ENCODE measurements around the gene GNB3.
A peak's percentile ranks its signal among the peaks of the same experiment; 100 is the strongest.
"Not testable (repeated sequence)": the region's sequence is repeated elsewhere in the genome, so short reads cannot be mapped to it uniquely, and the experiment has no call there.

GNB3 gene

DNA sequence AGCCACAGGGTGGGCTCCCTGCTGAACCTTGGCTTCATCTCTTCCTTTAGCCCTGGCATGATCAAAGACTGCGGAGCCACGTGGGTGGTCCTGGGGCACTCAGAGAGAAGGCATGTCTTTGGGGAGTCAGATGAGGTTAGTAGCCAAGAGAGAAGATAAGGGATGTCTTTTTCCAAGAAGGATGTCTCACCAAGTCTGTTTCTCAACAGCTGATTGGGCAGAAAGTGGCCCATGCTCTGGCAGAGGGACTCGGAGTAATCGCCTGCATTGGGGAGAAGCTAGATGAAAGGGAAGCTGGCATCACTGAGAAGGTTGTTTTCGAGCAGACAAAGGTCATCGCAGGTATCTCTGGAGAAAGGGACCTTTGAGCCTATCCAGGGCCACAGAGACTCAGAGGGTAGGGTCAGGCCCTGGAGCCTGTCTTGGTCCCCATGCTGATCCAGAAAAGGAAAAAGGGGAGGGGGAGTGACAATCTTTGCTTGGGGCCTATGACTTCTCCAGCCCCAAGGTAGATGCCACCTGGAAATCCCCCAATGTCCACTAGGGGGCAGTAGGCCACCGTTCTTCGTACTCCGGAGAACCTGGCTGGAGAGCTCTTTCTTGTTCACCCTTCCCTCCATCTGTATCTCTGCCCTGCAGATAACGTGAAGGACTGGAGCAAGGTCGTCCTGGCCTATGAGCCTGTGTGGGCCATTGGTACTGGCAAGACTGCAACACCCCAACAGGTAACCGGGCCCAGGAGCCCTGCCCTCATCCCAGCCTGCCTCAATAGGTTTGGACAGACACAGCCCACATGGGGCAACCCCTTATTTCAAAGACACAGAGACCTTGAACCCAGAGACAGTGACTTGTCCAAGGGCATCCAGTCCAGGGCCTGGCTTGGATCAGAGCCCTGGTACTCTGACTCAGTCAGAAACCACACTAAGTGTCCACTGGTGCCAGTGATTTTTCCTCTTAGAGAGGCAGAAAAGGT, 28.6 kb downstream of the GNB3 start:
- peak; percentile 79 to 81 for DNase-seq (ENCODE audit: low read depth in 2 of 2)
- peak; percentile 90 for TF ChIP-seq CTCF (IDR thresholded peaks at IDR 0.05; ENCODE audit: low read depth, low read length)
- peak overlapping the region; percentile 78 to 98 for H3K4me3 ChIP-seq (replicated peaks in 1 of 2; ENCODE audit: low read depth in 2 of 2, low read length in 2 of 2)

DNA sequence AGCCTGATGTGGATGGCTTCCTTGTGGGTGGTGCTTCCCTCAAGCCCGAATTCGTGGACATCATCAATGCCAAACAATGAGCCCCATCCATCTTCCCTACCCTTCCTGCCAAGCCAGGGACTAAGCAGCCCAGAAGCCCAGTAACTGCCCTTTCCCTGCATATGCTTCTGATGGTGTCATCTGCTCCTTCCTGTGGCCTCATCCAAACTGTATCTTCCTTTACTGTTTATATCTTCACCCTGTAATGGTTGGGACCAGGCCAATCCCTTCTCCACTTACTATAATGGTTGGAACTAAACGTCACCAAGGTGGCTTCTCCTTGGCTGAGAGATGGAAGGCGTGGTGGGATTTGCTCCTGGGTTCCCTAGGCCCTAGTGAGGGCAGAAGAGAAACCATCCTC, 29.6 kb downstream of the GNB3 start:
- DNase-seq (ENCODE audit: low read depth in 2 of 2); H3K4me3 ChIP-seq (replicated peaks in 1 of 2; ENCODE audit: low read depth in 2 of 2, low read length in 2 of 2): not testable (repeated sequence)

GRCh38 chr12:6871052-6871957, 30.6 kb downstream of the GNB3 start:
- TF ChIP-seq CTCF (IDR thresholded peaks at IDR 0.05; ENCODE audit: low read depth, low read length), result no peak
- DNase-seq (ENCODE audit: low read depth in 2 of 2), result peak in 1 of 2 donors; percentile 42
- peak overlapping the region; percentile 78 to 86 for H3K4me3 ChIP-seq (replicated peaks in 1 of 2; ENCODE audit: low read depth in 2 of 2, low read length in 2 of 2)

DNA sequence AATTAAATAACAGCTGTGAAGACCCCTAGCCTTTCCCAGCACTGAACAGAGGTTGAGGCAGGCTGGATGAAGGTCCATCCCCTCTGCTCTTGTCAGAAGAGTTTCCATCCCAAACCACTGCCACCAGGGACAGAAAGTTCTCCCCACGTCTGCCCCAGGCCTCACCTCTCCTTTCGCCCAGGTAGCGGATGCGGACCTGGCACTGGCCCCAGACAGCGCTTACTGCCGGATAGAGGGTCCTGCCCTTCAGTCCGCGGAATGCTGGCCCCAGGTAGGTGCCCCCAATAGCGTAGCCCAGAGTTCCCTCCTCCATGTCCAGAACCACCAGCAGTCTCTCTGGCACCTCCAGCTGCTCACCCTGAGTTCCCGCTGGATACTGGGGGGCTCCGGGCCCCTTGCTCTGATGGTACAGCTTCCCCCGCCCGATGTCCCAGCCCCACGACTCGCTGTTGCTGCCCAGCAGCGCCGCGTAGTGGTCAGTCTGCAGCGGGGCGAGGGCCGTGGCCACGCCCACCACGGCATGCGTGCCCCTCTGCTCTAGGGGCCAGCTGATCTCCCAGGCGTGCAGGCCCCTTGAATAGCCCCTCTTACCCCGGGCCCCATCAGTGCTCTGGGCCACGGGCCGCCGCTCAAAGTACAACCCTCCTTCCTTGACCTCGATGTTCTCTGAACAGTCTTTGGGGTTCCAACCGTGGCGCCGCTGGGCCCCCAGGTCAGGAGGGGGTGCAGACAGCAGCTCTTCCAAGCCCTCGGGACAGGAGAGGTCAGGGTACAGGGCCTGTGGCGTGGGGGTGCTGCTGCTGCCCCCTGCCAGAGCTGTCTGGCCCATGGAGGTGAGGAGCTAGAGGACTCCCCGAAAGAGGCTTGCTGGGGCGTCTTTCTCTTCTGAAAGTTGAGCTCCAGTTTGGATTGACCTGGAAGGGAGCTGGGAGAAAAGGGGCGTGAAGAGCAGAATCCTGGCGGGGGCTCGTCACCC, 31.6 kb downstream of the GNB3 start:
- H3K4me3 ChIP-seq (replicated peaks in 1 of 2; ENCODE audit: low read depth in 2 of 2, low read length in 2 of 2), result peak overlapping the region; percentile 78 to 86
- TF ChIP-seq CTCF (IDR thresholded peaks at IDR 0.05; ENCODE audit: low read depth, low read length), result peak; percentile 99
- DNase-seq (ENCODE audit: low read depth in 2 of 2), result peak; percentile 68 to 76

- peak; percentile 94 to 98 for DNase-seq (ENCODE audit: low read depth in 2 of 2)
- no peak for TF ChIP-seq CTCF (IDR thresholded peaks at IDR 0.05; ENCODE audit: low read depth, low read length)
- peak within 1 kb of the TSS; percentile 78 to 86 for H3K4me3 ChIP-seq (replicated peaks in 1 of 2; ENCODE audit: low read depth in 2 of 2, low read length in 2 of 2)
These were observed 32.6 kb downstream of the GNB3 start, which contains the start of gene SPSB2 for GRCh38 chr12:6873094-6874014. Gene SPSB2, minus strand, starts transcription at chr12:6873303. Its CDS starts 402 bp downstream, at chr12:6872901.

DNA sequence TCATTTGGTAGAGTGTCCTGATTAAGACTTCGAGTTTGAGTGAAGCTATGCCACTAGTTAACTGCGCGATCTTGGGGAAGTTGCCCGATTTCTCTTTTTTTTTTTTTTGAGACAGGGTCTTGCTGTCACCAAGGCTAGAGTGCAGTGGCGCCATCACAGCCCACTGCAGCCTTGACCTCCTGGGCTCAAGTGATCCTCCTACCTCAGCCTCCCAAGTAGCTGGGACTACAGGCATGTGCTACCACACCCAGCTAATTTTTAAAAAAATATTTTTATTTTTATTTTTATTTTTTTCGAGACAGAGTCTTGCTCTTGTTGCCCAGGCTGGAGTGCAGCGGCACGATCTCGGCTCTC, 33.3 kb downstream of the GNB3 start:
- H3K4me3 ChIP-seq (replicated peaks in 1 of 2; ENCODE audit: low read depth in 2 of 2, low read length in 2 of 2), result peak overlapping the region; percentile 78 to 86
- not testable (repeated sequence) for DNase-seq (ENCODE audit: low read depth in 2 of 2)

GRCh38 chr12:6879824-6880223, 39.1 kb downstream of the GNB3 start:
- H3K4me3 ChIP-seq (replicated peaks in 1 of 2; ENCODE audit: low read depth in 2 of 2, low read length in 2 of 2); DNase-seq (ENCODE audit: low read depth in 2 of 2): not testable (repeated sequence)

All from cardiac fibroblast (primary cell).